Endodermal cell (in vitro differentiated cells): ENCODE results near the gene ADGRG3. TPM values are rescaled to one million over a fixed set of nuclear protein-coding genes. Genes with fewer than 3 reads are reported as not detected.
A peak's percentile ranks its signal among the peaks of the same experiment; 100 is the strongest.

ENCODE experiments used
- DNase-seq: peaks from one replicate; pipeline ENCODE4 v3.0.0-alpha.2; 2017
- H3K27ac ChIP-seq: 2 replicates; pipeline ENCODE4 v1.5.1; 2013; ENCODE audit warnings: mild to moderate bottlenecking, low read depth, low read length, moderate library complexity
- H3K27me3 ChIP-seq: 2 replicates; pipeline ENCODE4 v1.6.1; 2013; ENCODE audit warnings: mild to moderate bottlenecking, low read length, moderate library complexity; ENCODE audit not compliant: insufficient read depth, control insufficient read depth, poor library complexity, severe bottlenecking
- H3K36me3 ChIP-seq: 2 replicates; pipeline ENCODE4 v1.7.0; 2013; ENCODE audit warnings: mild to moderate bottlenecking, low read length, moderate library complexity; ENCODE audit not compliant: control insufficient read depth, insufficient read depth
- H3K4me1 ChIP-seq: one replicate; pipeline ENCODE4 v1.7.0; 2013; ENCODE audit warnings: low read length; ENCODE audit not compliant: control insufficient read depth, insufficient read depth
- H3K4me3 ChIP-seq: 2 replicates; pipeline ENCODE4 v1.5.1; 2013; ENCODE audit warnings: mild to moderate bottlenecking, low read length, moderate library complexity
- H3K9ac ChIP-seq: 2 replicates; pipeline ENCODE4 v1.6.1; 2013; ENCODE audit warnings: mild to moderate bottlenecking, low read length, moderate library complexity; ENCODE audit not compliant: poor library complexity, severe bottlenecking; ENCODE audit errors: extremely low read depth
- H3K9me3 ChIP-seq: 2 replicates; pipeline ENCODE4 v1.6.1; 2013; ENCODE audit warnings: mild to moderate bottlenecking, low read length, moderate library complexity; ENCODE audit not compliant: control insufficient read depth
- H3K27ac Mint-ChIP-seq: 2 replicates; pipeline ENCODE4 v1.8.0; 2020; ENCODE audit warnings: mixed read lengths
- H3K27me3 Mint-ChIP-seq: 2 replicates; pipeline ENCODE4 v1.8.0; 2021; ENCODE audit warnings: mild to moderate bottlenecking, mixed read lengths; ENCODE audit not compliant: insufficient read depth
- H3K36me3 Mint-ChIP-seq: 2 replicates; pipeline ENCODE4 v1.8.0; 2020; ENCODE audit warnings: low read depth, mixed read lengths
- H3K4me1 Mint-ChIP-seq: 2 replicates; pipeline ENCODE4 v1.8.0; 2020; ENCODE audit warnings: mixed read lengths
- H3K4me3 Mint-ChIP-seq: 2 replicates; pipeline ENCODE4 v1.8.0; 2020; ENCODE audit warnings: mild to moderate bottlenecking, moderate library complexity, mixed read lengths
- H3K9me3 Mint-ChIP-seq: 2 replicates; pipeline ENCODE4 v1.8.0; 2020; ENCODE audit warnings: mild to moderate bottlenecking, mixed read lengths
- WGBS, 2 experiments: methylation state at CpG; one replicate each; pipeline versions ENCODE4 v1.1.5 to v1.1.7; 2013; ENCODE audit warnings: missing lambda C conversion rate in 2 of 2, mixed read lengths in 1 of 2; ENCODE audit not compliant: insufficient coverage in 1 of 2, insufficient read length in 1 of 2; 5-methylcytosine and 5-hydroxymethylcytosine counted together
- total RNA-seq, 2 donors: library from RNA; stranded (reverse); fragmentation: NEBNext Ultra II Directional in 1 of 2; extraction: Animal tissue kit (Norgen Biotek cat#: 25700) in 1 of 2; gene quantifications; 2 replicates in 1 of 2; 3 replicates in 1 of 2; pipeline ENCODE4 v1.2.1, GENCODE V29; 2021
- TF ChIP-seq, protein P1 (sequence below): fragments of 200-600 bp; sonication (generic); conservative IDR thresholded peaks from 2 replicates; pipeline ENCODE4 v1.5.0; 2021; ENCODE audit warnings: antibody characterized with exemption, mild to moderate bottlenecking

Gene ADGRG3
- total RNA-seq, 2 donors from 2014 or later, result not detected

GRCh38 chr16:57704011-57704904, 36.2 kb downstream of the ADGRG3 start:
- Mint-ChIP-seq H3K4me1 (peaks cover 21% of the 10 kb centered on the region), H3K36me3 (no peaks in the 10 kb centered on the region), H3K27me3 (peaks cover 12% of the 10 kb centered on the region), H3K27ac (peak overlapping the region; percentile 1), H3K4me3 (no peak overlapping the region), H3K9me3 (no peaks in the 10 kb centered on the region)
- Histone ChIP-seq H3K4me3 (no peak overlapping the region), H3K9me3 (no peaks in the 10 kb centered on the region), H3K36me3 (no peaks in the 10 kb centered on the region), H3K27ac (no peak overlapping the region), H3K27me3 (no peaks in the 10 kb centered on the region), H3K9ac (no peak overlapping the region), H3K4me1 (peaks cover 12% of the 10 kb centered on the region)
- no peak for DNase-seq
- WGBS, 2 experiments, result 74 to 83% methylated on average over 7 to 10 of the region's 11 CpGs
- TF ChIP-seq, protein P1, sequence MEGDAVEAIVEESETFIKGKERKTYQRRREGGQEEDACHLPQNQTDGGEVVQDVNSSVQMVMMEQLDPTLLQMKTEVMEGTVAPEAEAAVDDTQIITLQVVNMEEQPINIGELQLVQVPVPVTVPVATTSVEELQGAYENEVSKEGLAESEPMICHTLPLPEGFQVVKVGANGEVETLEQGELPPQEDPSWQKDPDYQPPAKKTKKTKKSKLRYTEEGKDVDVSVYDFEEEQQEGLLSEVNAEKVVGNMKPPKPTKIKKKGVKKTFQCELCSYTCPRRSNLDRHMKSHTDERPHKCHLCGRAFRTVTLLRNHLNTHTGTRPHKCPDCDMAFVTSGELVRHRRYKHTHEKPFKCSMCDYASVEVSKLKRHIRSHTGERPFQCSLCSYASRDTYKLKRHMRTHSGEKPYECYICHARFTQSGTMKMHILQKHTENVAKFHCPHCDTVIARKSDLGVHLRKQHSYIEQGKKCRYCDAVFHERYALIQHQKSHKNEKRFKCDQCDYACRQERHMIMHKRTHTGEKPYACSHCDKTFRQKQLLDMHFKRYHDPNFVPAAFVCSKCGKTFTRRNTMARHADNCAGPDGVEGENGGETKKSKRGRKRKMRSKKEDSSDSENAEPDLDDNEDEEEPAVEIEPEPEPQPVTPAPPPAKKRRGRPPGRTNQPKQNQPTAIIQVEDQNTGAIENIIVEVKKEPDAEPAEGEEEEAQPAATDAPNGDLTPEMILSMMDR, result no peak

GRCh38 chr16:57704905-57705852, 37.1 kb downstream of the ADGRG3 start:
- H3K36me3 Mint-ChIP-seq, result no peaks in the 10 kb centered on the region
- H3K9ac ChIP-seq, result no peak overlapping the region
- H3K27ac ChIP-seq, result no peak overlapping the region
- DNase-seq, result no peak
- H3K27me3 Mint-ChIP-seq, result peaks cover 9% of the 10 kb centered on the region
- TF ChIP-seq, protein P1, result no peak
- no peaks in the 10 kb centered on the region for H3K27me3 ChIP-seq
- H3K4me1 ChIP-seq, result peaks cover 12% of the 10 kb centered on the region
- no peaks in the 10 kb centered on the region for H3K9me3 Mint-ChIP-seq
- no peaks in the 10 kb centered on the region for H3K9me3 ChIP-seq
- WGBS, 2 experiments, result 88 to 100% methylated on average over 3 of the region's 4 CpGs
- H3K36me3 ChIP-seq, result no peaks in the 10 kb centered on the region
- H3K4me1 Mint-ChIP-seq, result peaks cover 21% of the 10 kb centered on the region
- H3K4me3 ChIP-seq, result no peak overlapping the region
- no peak overlapping the region for H3K27ac Mint-ChIP-seq
- no peak overlapping the region for H3K4me3 Mint-ChIP-seq

DNA sequence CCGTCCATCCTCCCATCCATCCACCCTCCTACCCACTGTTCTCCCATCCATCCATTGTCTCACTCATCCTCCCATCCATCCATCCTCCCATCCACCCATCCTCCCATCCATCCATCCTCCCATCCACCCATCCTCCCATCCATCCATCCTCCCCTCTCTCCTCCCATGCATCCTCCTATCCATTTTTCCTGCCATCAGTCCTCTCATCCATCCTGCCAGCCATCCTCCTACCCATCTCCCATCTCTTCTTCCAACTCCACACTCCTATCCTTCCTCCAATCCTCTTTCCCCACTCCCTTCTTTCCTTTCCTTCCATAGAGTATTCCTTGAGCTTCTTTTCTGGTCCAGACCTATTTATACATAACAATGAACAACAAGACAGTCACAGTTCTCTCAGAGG, 38.6 kb downstream of the ADGRG3 start:
- H3K27me3 Mint-ChIP-seq, result peaks cover 10% of the 10 kb centered on the region
- no peak overlapping the region for H3K4me3 ChIP-seq
- no peak overlapping the region for H3K27ac Mint-ChIP-seq
- no peak for DNase-seq
- no peaks in the 10 kb centered on the region for H3K36me3 Mint-ChIP-seq
- no peak overlapping the region for H3K27ac ChIP-seq
- H3K9ac ChIP-seq, result no peak overlapping the region
- H3K9me3 Mint-ChIP-seq, result no peaks in the 10 kb centered on the region
- no peaks in the 10 kb centered on the region for H3K27me3 ChIP-seq
- H3K4me1 ChIP-seq, result peaks cover 5% of the 10 kb centered on the region
- peaks cover 12% of the 10 kb centered on the region for H3K4me1 Mint-ChIP-seq
- TF ChIP-seq, protein P1, result no peak
- H3K4me3 Mint-ChIP-seq, result no peak overlapping the region
- H3K36me3 ChIP-seq, result no peaks in the 10 kb centered on the region
- WGBS, 2 experiments, result 87% methylated on average over 1 of the region's 1 CpG; no CpG with 5 or more reads in 1 of the 2 experiments
- no peaks in the 10 kb centered on the region for H3K9me3 ChIP-seq
